DND-41 (cell line): ENCODE results near the gene MCF2L.

Experiments
- CTCF ChIP-seq: IDR thresholded peaks from 2 replicates; pipeline ENCODE4 v1.5.1; 2012; ENCODE audit warnings: borderline replicate concordance, low read length, moderate library complexity, mild to moderate bottlenecking; ENCODE audit not compliant: poor library complexity, severe bottlenecking; ENCODE audit errors: extremely low read depth
- EZH2 ChIP-seq: IDR thresholded peaks from 3 replicates; pipeline ENCODE4 v1.6.1; 2012; ENCODE audit warnings: borderline replicate concordance, low read depth, mild to moderate bottlenecking, moderate library complexity, low read length, inconsistent platforms; ENCODE audit not compliant: severe bottlenecking

DNA sequence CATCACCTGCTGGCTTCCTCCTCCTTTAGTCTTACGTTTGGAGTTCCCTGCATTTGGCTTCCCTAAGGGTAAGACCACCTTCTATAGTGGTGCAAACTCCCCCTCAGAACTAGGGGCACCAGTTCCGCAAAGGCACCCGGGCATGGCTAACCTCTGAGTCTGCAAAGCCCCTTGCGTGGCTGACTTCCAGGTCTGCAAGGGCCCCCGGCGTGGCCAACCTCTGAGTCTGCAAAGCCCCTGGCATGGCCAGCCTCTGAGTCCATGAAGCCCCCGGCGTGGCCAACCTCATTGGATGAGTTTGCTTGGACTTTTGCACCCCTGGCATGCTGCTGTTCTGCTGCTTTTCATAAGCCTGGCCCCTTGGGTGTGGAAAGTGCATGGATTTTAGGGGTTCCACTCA is 5.1 kb downstream of the MCF2L start:
- TF ChIP-seq CTCF (no peak), EZH2 (no peak)
